GM21576 (cell line): ENCODE measurements around the gene ZNF394.
"Not testable (repeated sequence)": the region's sequence is repeated elsewhere in the genome, so short reads cannot be mapped to it uniquely, and the experiment has no call there.

Source experiments
- ATAC-seq: cut with Tn5 transposase; IDR thresholded peaks from one replicate; pipeline ENCODE4 v1.9.1; 2021; ENCODE audit warnings: mild to moderate bottlenecking, moderate library complexity; ENCODE audit not compliant: unreplicated experiment

ZNF394 gene

GRCh38 chr7:99499721-99500636 lies at the start of gene ZNF394:
Gene ZNF394 (minus strand): TSS chr7:99500281. CDS start chr7:99500093, 188 bp downstream.
- peak; percentile 34 for ATAC-seq

GRCh38 chr7:99549545-99549944 lies 49.5 kb upstream of the ZNF394 start:
- not testable (repeated sequence) for ATAC-seq

DNA sequence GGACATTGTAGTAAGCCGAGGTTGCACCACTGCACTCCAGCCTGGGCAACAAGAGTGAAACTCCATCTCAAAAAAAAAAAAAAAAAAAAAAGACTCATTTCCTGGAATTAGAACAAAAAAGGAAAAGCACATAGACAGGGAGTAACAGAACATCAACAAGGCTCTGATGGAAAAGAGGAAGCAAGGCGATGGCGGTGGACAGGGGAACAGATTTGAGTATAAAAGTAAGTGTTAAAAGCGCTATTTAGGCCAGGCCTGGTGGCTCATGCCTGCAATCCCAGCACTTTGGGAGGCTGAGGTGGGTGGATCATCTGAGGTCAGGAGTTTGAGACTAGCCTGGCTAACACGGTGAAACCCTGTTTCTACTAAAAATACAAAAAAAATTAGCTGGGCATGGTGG lies 45.2 kb upstream of the ZNF394 start:
- not testable (repeated sequence) for ATAC-seq

DNA sequence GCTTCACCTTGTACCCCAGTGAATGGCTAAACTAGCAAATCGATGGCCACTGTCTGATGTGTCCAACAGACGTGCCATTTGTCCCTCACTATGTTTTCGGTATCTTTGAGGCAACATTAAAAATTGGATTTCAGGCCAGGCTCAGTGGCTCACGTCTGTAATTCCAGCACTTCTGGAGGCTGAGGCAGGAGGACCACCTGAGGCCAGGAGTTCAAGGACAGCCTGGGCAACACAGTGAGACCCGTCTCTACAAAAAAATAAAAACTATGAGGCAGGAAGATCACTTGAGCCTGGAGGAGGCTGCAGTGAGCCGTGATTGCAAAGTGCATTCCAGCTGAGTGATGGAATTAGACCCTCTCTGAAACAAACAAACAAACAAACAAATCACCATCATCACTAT lies 43.8 kb upstream of the ZNF394 start:
- no peak for ATAC-seq

- ATAC-seq: no peak
Observed at GRCh38 chr7:99543081-99543671, 43.1 kb upstream of the ZNF394 start.

GRCh38 chr7:99541212-99541611 lies 41.1 kb upstream of the ZNF394 start:
- ATAC-seq: no peak

DNA sequence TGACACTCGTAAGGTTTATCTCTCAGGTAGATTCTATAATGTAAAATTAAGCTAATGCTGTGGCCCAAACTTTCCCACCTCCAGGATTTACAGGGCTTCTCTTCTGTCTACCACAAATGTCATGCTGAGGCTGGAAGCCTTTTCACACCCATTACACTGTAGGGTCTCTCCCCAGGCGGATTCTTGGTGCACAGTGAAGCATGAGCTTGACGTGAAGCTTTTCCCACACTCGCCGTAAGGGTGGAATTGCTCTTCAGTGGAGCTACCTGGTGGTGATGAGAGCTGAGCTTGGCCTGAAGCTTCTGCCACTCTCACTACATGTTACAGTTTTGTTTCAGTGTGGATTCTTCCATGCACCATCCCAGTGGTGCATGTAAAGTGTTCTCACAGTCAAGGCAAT lies 40.5 kb upstream of the ZNF394 start:
- no peak for ATAC-seq

DNA sequence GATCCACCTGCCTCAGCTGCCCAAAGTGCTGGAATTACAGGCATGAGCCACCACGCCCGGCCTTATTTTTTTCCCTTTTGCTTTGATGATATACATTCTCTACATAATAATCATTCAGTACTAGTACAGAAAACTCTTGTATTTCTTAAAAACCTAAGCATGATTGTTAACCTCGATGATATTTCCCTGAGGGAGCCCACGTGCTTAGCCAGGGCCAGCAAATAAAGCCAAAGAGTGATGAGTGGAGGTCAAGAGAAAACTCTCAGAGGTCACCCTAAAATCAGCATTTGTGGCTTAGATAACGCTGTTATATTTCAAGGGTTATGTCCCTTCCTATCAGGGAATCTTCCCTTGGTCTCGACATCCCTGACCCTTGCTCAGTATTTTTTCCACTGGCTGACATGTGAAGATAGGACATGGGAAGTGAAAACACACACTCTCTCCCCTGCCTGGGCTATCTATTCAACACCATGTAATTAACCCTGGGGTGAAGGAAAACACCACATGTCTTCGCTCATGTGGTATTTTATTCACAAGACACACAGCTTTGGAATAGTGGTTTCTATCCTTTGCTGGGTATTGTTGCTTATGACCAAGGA lies 39.2 kb upstream of the ZNF394 start:
- no peak for ATAC-seq

GRCh38 chr7:99535667-99536066 lies 35.6 kb upstream of the ZNF394 start:
- ATAC-seq: no peak

- ATAC-seq: no peak
Observed at GRCh38 chr7:99531354-99531765, 31.3 kb upstream of the ZNF394 start.

- no peak for ATAC-seq
Observed at GRCh38 chr7:99525713-99526440, 25.8 kb upstream of the ZNF394 start.

DNA sequence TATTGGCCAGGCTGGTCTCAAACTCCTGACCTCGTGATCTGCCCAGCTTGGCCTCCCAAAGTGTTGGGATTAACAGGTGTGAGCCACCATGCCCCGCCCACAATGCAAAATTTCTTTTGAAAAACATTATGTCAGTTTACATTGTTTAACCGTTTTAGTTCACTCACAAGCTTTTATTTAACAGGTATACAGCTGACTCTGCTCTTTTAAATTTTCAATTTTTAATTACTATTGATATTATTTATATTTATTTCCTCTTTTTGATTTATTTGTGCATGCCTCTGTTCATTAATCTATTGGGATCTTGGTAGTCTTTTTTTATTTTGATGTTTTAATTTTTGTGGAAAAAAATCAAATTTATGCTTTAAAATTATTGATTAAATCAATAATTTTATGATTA lies 21.3 kb upstream of the ZNF394 start:
- ATAC-seq: no peak

DNA sequence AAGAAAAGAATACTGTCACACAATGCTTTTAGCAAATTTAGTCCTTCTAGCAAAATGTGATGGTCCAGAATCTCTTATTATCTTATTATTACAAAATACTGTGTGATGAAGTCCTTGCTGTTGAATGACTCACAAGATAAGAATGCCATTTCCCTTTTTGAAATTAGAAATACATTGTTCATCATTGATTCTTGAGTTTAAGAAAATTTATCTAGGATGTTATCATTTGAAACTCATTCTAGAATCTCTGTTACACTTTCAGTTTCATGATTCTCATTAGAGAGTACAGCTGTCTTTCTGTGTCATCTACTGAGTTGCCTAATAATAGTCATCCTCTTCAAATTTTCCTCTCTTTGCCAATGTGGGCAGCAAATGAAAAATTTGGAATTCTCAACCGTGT lies 14.0 kb upstream of the ZNF394 start:
- no peak for ATAC-seq

DNA sequence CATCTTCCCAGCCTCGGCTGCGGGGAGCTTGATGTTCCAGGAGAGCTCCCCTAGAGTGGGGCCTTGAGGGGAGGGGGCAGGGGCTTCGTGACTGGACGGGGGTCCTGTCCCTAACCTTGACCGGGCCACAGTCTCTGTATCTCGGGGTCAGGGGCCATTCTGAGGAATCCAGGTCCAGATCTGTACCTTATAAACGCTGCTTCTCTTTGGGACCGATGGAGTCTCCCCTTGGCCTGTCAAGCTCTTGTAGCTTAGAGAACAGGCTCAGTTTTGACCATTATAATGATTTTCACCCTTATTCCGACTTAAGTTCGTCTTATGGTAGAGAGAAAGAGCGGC lies 5.2 kb upstream of the ZNF394 start:
- no peak for ATAC-seq

DNA sequence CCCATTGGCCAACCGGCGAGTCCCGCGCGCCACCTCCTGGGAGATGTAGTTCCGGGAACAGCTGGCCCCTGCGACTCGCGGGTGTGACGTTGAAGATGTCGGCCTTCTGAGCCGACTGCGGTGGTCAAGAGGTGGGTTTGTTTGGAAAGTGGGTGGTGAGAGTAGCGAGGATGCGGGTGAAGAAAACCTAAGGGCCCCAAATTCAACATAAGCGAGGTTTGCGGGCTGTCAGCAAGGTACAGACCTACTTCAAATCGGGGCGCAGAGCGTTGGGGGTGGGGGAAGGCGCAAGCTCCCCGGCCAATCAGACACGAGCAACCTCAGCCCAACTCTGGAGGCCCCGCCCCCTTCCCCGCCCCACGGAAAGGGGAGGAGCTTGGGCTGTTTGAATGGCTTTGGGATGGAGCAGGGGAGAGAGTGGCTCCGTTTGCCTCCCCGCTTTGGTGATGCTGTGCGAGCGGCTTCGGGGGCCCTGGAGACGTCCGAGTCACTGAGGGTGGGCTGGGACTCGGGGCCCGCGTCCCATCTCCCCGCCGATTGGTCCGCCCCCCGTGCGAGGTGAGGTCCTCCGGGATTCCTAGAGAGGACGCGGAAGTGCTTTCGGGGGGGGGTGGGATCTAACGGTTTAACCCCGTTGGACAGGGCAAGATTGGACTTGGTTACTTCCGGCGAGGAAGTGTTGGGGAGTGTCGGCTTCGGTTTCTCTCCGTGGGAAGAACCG lies 4.7 kb upstream of the ZNF394 start, which contains the start of gene ZKSCAN5:
ZKSCAN5 (plus strand) TSS at position 60 of the 721 bp plus-strand sequence. CDS start 1,383 bp downstream, outside the sequence.
- peak; percentile 79 for ATAC-seq

DNA sequence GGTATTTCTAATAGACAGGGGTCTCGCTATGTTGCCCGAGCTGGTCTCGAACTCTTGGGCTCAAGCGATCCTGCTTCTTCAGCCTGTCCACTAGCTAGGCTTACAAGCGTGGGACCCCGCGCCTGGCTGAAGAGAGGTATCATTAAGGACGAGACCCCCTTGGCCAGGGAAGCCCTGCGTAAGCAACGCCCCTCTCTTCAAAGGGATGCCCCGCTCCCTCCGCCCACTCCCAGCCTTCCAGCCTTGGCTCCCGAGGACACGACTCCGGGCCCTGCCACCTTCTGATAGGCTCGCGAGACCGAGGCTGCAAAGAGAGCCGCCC lies 4.2 kb upstream of the ZNF394 start:
- ATAC-seq: no peak

GRCh38 chr7:99501236-99501635 lies 1.2 kb upstream of the ZNF394 start:
- ATAC-seq: not testable (repeated sequence)

DNA sequence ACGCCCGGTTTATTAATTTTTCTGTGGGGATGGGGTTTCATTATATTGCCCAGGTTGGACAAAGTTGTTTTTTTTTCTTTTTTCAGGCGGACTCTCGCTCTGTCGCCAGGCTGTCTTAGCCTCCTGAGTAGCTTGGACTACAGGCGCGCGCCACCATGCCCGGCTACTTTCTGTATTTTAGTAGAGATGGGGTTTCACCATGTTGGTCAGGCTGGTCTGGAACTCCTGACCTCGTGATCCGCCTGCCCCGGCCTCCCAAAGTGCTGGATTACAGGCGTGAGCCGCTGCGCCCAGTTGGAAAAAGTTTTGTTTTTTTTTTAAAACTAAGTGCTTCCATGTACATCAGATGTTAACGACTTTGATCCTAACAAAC lies 542 bp upstream of the ZNF394 start:
- no peak for ATAC-seq

DNA sequence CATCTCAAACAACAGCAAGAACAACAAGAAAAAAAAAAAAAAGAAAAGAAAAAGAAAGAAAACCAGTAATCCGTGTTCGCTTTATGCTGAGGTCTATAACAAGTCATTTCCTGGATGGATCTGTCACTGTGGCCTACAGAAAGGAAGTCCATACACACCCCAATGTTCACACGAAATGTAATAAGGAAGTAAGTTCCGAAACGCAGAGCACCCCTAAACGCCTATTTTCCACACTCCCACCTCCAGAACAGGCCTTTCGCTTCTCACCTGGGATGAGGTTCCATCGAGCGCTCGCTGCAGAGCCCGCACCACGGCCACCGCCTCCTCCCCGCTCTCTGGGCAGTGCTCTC lies 735 bp downstream of the ZNF394 start:
- no peak for ATAC-seq

DNA sequence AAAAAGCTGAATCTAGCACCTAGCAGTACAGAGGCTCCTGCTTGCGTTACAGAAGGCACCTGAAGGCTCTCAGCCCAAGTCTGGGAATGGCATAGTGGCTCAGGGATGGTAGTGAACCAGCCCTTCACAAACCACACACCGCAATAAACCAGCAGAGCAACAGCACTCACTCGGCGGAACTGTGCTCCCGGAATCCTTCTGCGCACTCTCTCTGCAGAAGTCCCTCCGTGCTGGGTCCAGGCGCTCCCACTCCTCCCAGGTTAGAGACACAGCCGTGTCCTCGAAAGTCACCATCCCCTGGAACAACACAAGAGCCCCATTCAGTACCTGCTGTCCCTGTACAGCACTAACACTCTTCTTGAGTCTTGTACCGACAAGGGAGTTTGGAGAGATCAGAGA lies 1.5 kb downstream of the ZNF394 start:
- no peak for ATAC-seq
